T47D (cell line): ENCODE data around the gene SUPT4H1.

Source experiments
- DNase-seq, 2 experiments: peaks; one replicate each; pipeline versions ENCODE4 v3.0.0 to v3.0.0-alpha.2; 2011 to 2012; ENCODE audit warnings: low read depth in 1 of 2, low spot score in 1 of 2
- JUND ChIP-seq: IDR thresholded peaks from 2 replicates; pipeline ENCODE4 v1.6.1; 2012; ENCODE audit warnings: low read depth
- in situ Hi-C: cut with HindIII; loops from 2 replicates; pipeline ENCODE4 v1.10.0; 2016; ENCODE audit warnings: low sequenced_read_pairs, low pct_unique_long_range_greater_than_20kb

The SUPT4H1 gene

DNA sequence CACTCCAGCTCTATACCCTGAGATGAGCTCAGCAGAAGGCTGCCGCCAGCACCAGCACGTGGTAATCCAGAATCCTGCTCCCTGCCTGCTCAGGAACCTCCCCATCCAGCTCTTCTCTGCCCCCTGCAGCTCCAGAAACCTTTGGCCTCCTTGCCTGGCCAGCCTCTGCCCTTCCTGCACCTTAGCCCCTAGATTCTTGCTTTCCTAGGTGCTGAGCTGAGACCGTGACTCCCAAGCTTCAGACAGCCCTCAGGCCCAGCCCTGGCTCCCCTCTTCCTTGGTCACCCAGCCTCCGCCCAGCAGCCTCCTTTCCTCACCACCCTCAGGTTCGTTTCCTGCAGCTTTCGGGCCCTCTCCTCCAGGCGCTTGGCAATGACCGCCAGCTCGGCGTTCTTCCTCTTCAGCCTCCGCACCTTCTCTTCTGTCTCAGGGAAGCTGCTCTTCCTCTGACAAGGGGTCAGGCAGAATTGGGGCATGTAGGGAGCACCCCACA lies 26.0 kb downstream of the SUPT4H1 start:
- DNase-seq: peak in 1 of 2 experiments; percentile 18
- no peak for TF ChIP-seq JUND
- in situ Hi-C loops: no loop called here

DNA sequence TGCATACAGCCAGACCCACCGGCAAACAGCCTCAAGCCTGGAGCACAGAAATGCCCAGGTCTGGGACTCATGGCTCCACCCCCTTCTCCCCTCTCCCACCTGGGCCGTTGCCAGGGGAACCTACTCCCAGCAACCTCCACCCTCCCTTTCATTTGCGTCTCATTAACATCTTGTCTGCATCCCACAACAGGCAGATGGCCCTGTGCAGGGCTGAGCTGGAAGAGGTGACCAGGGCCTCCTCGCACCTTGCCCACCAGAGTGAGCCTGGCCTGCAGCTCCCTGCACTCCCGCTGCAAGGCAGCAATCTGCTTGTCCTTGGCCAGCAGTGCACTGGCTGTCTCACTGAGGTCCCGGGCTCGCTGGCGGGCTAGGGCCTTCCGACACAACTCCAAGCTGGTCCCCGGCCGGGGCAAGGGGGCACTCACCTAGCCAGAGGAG lies 26.7 kb downstream of the SUPT4H1 start:
- in situ Hi-C loops: no loop called here
- no peak for DNase-seq
- TF ChIP-seq JUND: no peak

DNA sequence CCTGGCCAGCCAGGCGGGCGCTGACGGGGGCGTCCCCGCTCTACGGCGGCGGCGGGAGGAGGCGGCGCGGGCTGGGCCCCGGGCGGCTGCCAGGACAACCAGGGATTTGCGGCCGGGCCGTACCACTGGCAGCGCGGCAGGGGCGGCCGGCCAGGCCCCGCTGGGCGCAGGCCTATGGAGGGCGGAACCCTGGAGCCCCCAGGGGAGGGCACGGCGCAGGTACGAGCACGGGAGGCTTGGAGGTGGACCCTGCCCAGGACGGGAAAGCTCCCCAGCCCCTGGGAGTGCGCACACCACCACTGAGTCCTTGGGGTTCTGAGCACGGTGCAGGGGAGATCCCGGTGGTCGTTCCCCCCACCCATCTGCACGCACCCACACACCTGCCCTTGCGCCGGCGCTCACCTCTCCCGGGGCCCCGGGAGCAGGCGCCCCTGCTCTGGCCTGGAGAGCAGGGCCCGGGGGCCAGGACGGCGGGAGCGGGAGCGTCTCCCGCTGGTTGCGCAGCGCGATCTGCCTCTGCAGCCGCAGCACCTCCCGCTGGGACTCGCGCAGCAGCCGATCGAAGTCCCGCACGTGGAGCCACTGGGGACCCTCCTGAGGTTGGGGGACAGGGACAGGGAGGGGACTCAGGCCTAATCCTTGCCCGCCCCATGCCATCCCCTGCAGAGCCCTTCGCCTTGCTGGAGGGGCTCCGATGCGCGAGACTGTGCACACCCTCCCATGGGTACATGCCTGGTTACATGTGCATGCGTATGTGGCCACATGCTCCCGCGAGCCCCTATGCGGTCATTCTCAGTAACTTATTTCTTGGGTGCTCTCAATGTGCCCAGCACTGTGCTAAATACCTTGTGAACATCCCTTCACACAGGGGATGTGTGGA lies 27.4 kb downstream of the SUPT4H1 start:
- no peak for TF ChIP-seq JUND
- in situ Hi-C loops: no loop called here
- DNase-seq: peak; percentile 28 to 71

DNA sequence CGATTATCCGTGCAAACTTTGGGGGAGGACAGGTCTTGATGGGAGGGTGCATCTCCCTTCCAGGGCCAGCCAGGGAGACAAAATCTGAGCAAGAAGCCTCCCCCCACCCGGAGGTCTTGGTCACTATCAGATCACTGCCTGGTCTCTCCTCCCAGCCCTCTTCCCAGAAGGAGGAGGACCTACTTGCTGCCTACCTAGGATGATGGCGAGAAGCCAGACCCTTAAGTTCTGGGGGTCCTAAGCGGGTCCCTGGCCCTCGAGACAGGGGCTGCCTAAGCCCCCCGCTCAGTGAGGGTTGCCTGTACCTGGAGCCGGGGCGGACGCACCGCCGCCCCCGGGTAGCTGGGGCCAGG lies 28.0 kb downstream of the SUPT4H1 start:
- in situ Hi-C loops: no loop called here
- no peak for DNase-seq
- TF ChIP-seq JUND: no peak

DNA sequence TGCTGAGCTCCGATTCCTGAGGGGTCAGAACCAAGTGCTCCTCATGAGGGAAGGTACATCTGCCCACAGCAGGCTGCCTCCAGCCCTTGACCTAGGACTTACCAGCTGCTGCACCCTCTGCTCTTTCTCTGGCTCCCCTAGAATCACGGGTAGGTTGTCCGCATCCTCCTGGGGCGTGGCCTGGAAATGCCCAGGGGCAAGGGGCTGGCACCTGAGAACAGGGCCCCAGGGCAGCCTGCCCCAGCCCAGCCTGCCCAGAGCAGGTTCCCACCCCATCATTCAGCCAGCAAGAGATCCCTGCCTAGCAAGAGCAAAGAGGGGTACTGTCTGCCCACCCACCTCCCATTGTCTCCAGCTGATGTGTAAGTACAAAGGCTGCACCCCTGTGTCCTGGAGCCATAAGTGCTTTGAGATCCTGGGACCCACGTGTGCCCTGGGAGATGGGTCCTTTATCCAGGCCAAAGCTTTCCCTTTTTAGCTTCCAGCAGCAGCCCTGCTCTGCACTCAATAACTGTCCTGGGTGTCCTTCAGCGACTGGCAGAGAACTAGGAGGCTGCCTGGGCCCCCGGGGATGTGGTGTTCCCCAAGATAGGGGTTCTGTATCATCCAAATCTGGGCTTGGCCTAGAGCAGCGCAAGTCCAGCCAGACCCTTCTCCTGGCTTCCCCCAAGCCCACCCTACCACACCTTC lies 28.5 kb downstream of the SUPT4H1 start:
- in situ Hi-C loops: no loop called here
- no peak for TF ChIP-seq JUND
- no peak for DNase-seq

DNA sequence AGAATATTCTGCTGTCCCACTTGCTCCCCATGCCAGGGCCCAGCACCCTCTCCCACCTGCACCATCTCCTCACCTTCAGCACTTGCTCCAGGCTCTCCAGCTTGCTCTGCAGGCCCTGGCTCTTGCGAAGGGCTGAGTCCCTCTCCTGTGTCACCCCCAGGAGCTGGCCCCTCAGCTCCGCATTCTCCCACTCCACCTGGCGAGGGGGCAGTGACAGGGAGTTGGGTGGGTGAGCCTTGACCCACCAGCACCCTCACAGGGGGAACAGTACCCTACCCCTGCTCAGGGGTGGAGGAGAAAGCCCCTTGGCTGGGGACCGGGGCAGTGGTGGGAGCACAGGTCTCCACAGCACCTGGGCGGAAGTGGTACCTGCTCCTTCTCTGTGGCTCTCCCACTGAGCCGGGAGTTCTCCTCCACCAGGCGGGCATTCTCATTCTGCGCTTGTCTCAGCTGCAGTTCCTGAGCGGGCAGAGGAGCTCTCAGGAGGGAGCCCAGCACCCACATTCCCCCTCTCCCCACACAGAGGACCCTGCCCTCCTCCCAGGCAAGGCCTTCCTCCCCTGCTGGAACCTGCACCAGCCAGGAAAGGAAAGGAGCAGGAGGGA lies 29.3 kb downstream of the SUPT4H1 start:
- DNase-seq: no peak
- TF ChIP-seq JUND: no peak
- in situ Hi-C loops: no loop called here

DNA sequence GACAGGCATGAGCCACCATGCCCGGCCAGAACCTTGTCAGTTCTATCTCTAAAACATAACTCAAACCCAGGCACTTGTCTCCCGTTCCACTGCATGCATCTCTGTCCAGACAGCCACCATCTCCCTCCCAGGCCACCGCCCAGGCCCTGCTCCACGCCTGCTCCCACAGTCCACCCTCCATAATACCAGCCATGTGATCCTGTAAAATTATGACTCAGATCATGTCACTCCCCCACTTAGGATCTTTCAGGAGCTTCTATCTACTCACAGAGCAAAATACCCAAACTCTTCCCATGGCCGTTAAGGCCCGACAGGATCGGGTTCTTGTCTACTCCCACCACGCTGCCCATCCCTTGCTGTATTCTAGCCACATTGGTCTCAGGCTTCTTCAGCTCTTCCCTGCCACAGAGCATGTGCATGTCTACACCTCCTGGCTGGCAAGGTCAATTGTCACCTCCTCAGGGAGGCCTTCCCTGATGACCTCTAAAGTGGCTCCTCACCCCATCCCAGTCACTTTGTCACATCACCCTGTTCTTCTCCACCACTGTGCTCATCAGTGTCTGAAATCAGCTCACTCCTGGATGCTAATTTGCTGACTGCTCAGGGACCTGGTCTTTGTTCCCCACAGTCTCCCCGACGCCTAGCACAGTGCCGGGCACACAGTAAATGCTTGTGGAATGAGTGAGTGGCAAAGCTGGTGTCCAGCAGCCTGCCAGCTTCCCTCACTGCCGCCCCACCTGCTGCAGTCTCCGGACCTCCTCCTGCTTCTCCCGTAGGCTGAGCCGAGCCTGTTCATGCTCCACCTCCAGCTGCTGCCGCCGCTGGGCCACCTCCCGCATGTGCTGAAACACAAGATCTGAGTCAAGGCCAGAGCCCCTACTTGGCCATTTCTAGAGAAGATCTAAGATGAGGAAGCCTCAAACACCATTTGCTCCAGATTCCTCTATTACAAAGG lies 30.2 kb downstream of the SUPT4H1 start:
- in situ Hi-C loops: no loop called here
- no peak for DNase-seq
- TF ChIP-seq JUND: no peak

DNA sequence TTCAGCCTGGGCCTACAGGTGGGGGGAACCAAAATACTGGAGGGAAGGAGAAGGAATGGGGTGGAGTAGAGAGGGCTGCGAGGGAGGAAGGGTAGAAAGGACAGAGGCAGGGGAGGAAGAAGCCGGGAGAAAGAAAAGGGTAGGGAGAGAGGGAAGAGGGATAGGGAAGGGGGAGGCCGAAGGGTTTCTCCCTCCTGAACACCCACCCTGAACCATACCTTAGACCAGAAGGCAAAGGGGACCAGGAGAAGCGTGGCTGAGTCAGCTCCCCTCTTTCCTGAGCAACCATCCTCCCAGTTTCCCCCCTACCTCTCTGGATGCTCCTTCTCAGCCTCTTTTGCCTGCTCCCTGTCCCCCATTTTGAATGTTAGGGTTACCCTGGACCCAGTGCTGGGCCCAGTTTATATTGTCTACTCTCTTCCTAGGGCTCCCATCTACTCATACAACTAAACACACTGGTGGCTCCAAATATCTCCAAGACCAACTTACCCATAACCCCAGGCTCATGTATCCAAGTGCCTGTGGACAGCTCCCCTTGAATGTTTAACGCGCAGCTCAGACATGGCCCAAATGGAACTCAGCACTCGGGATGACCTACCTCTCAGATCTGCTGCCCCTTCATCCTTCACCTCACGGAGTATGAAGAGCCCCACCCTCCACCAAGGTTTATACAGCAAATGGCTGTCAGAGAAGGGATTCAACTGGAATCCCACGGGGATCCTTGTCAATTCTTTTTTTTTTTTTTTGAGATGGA lies 31.3 kb downstream of the SUPT4H1 start:
- DNase-seq: no peak
- no peak for TF ChIP-seq JUND
- in situ Hi-C loops: no loop called here

DNA sequence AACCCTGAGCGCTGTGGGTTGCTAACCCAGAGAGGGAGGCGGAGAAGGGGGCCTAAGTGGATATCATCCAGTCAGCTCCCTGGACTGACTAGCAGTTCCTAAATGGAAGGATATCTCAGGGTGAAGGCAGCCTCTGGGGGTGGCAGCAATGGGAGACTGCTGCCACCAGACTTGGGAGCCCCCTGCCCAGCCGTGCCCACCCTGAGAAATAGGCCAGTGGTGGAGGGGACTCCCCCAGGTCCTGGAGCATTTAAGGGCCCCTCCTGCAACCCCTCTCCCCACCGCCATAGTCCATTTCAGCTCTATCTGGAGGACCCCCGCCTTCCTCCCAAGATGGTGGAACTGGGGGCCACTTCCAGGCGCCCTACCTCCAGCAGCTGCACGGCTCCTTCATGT lies 31.8 kb downstream of the SUPT4H1 start:
- DNase-seq: no peak
- in situ Hi-C loops: no loop called here
- no peak for TF ChIP-seq JUND

DNA sequence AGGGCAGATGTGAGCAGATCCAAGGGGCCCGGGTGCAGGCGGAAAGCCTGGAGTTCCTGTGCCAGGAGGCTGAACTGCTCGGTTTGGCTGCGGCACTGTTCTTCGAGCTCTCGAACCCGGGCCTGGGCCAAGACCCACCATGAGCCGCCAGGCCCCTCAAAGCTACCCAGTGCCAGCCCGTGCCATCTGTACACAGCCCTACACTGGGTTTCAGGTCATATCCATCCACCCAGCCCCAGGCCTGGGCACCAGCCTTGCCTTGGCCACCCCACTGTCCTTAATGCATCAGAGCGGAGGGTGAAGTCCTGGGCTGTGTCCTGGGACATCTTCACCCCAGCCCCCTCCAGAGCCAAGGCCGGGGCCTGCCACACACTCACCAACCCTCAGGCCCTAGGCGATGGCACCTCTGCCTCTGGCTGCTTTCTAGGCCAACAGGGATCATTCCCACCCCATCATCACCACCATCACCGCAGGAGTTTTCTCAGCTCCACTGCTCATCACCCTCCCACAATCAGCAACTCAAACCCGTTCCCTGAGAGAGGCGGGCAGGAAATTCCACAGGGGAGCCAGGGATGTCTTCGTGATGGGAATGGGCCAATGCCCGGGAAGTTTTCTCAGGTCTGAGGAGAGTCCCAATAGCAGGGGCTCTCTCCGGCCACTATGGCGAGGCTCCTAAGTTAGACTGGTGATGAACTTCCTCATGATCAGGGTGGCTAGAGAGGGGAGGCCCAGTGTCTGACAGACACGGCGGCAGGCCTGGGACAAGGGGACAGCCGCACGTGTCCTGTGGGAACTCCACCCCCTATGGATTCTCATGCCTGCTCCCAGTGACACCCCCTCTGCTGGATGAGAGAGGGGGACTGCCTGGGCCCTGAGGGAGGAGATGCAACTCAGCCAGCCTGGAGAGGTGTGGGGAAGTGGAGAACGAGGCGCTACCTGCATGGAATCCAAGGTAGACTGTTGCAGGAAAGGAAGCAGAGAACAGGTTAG lies 32.5 kb downstream of the SUPT4H1 start:
- in situ Hi-C loops: no loop called here
- no peak for TF ChIP-seq JUND
- no peak for DNase-seq
